Activated naive CD4-positive, alpha-beta T cell treated with anti-CD3 and anti-CD28 coated beads, Interleukin-2, amount 10 ng/mL, durations not matched to agents 7 days and 5 days (primary cell): Measurements from ENCODE around the gene EME1.

ENCODE experiments used
- CTCF ChIA-PET: fragments of 350-600 bp; sonication (Branson Sonifier 250); formaldehyde crosslinking; loops from one replicate; lab custom pipeline; 2021; ENCODE audit warnings: antibody characterized with exemption; lab: Charles Lee
- DNase-seq: peaks from one replicate; pipeline ENCODE4 v3.0.0-alpha.2; 2020
- H3K27ac Mint-ChIP-seq: one replicate; pipeline ENCODE4 v1.8.0; 2021; ENCODE audit warnings: mild to moderate bottlenecking, moderate library complexity, mixed read lengths
- H3K27me3 Mint-ChIP-seq: one replicate; pipeline ENCODE4 v1.8.0; 2021; ENCODE audit warnings: mild to moderate bottlenecking, mixed read lengths
- H3K36me3 Mint-ChIP-seq: one replicate; pipeline ENCODE4 v1.8.0; 2021; ENCODE audit warnings: mixed read lengths
- H3K4me1 Mint-ChIP-seq: one replicate; pipeline ENCODE4 v1.8.0; 2021; ENCODE audit warnings: mixed read lengths
- H3K4me3 Mint-ChIP-seq: one replicate; pipeline ENCODE4 v1.8.0; 2021; ENCODE audit warnings: mild to moderate bottlenecking, moderate library complexity, mixed read lengths
- H3K9me3 Mint-ChIP-seq: one replicate; pipeline ENCODE4 v1.8.0; 2021; ENCODE audit warnings: mixed read lengths

The EME1 gene

GRCh38 chr17:50354198-50354597 lies 18.8 kb upstream of the EME1 start:
- Mint-ChIP-seq H3K27me3 (no peaks in the 10 kb centered on the region), H3K4me3 (no peak overlapping the region), H3K9me3 (no peaks in the 10 kb centered on the region), H3K36me3 (peaks cover 14% of the 10 kb centered on the region), H3K27ac (no peak overlapping the region), H3K4me1 (peaks cover 2% of the 10 kb centered on the region)
- CTCF ChIA-PET = no interaction called here
- no peak for DNase-seq

GRCh38 chr17:50354776-50355175 lies 18.3 kb upstream of the EME1 start:
- Mint-ChIP-seq H3K4me1 (no peaks in the 10 kb centered on the region), H3K4me3 (no peak overlapping the region), H3K36me3 (peaks cover 14% of the 10 kb centered on the region), H3K27ac (no peak overlapping the region), H3K27me3 (no peaks in the 10 kb centered on the region), H3K9me3 (no peaks in the 10 kb centered on the region)
- DNase-seq = no peak
- CTCF ChIA-PET = interaction anchor here (0.6 kb wide), 1 partner anchor 8 kb away, joined by 3 read pairs; no protein-coding TSS in a partner anchor

- H3K9me3 Mint-ChIP-seq = no peaks in the 10 kb centered on the region
- CTCF ChIA-PET = interaction anchor here (0.6 kb wide), 1 partner anchor 9 kb away, joined by 3 read pairs; no protein-coding TSS in a partner anchor
- no peaks in the 10 kb centered on the region for H3K4me1 Mint-ChIP-seq
- H3K36me3 Mint-ChIP-seq = peaks cover 14% of the 10 kb centered on the region
- H3K27me3 Mint-ChIP-seq = no peaks in the 10 kb centered on the region
- peak overlapping the region; percentile 33 for H3K27ac Mint-ChIP-seq
- H3K4me3 Mint-ChIP-seq = no peak overlapping the region
- DNase-seq = no peak
These were observed 17.7 kb upstream of the EME1 start for GRCh38 chr17:50355336-50355700.

GRCh38 chr17:50355701-50356341 lies 17.2 kb upstream of the EME1 start:
- H3K27me3 Mint-ChIP-seq = no peaks in the 10 kb centered on the region
- no peaks in the 10 kb centered on the region for H3K9me3 Mint-ChIP-seq
- H3K27ac Mint-ChIP-seq = no peak overlapping the region
- H3K36me3 Mint-ChIP-seq = peaks cover 14% of the 10 kb centered on the region
- H3K4me3 Mint-ChIP-seq = no peak overlapping the region
- DNase-seq = no peak
- no peaks in the 10 kb centered on the region for H3K4me1 Mint-ChIP-seq
- CTCF ChIA-PET = interaction anchor here (0.6 kb wide), 1 partner anchor 9 kb away, joined by 3 read pairs; no protein-coding TSS in a partner anchor

- Mint-ChIP-seq H3K27me3 (no peaks in the 10 kb centered on the region), H3K4me1 (no peaks in the 10 kb centered on the region), H3K27ac (no peak overlapping the region), H3K9me3 (no peaks in the 10 kb centered on the region), H3K36me3 (peaks cover 14% of the 10 kb centered on the region), H3K4me3 (no peak overlapping the region)
- CTCF ChIA-PET = no interaction called here
- DNase-seq = no peak
These were observed 16.6 kb upstream of the EME1 start for GRCh38 chr17:50356418-50356817.

GRCh38 chr17:50356892-50357510 lies 16.0 kb upstream of the EME1 start:
- Mint-ChIP-seq H3K4me1 (peaks cover 3% of the 10 kb centered on the region), H3K27me3 (no peaks in the 10 kb centered on the region), H3K4me3 (no peak overlapping the region), H3K9me3 (no peaks in the 10 kb centered on the region), H3K27ac (no peak overlapping the region), H3K36me3 (peaks cover 15% of the 10 kb centered on the region)
- CTCF ChIA-PET = no interaction called here
- no peak for DNase-seq

GRCh38 chr17:50358177-50358576 lies 14.9 kb upstream of the EME1 start:
- Mint-ChIP-seq H3K4me3 (no peak overlapping the region), H3K9me3 (no peaks in the 10 kb centered on the region), H3K36me3 (peaks cover 13% of the 10 kb centered on the region), H3K27me3 (no peaks in the 10 kb centered on the region), H3K4me1 (peaks cover 7% of the 10 kb centered on the region), H3K27ac (no peak overlapping the region)
- DNase-seq = no peak
- CTCF ChIA-PET = interaction anchor here (1.4 kb wide), 1 partner anchor 39 kb away, joined by 6 read pairs; the partner anchor contains the start of gene LRRC59

GRCh38 chr17:50359005-50359699 lies 13.9 kb upstream of the EME1 start:
- no peak overlapping the region for H3K4me3 Mint-ChIP-seq
- no peaks in the 10 kb centered on the region for H3K9me3 Mint-ChIP-seq
- H3K27ac Mint-ChIP-seq = peak overlapping the region; percentile 8
- peaks cover 12% of the 10 kb centered on the region for H3K36me3 Mint-ChIP-seq
- H3K27me3 Mint-ChIP-seq = no peaks in the 10 kb centered on the region
- DNase-seq = peak; percentile 9
- CTCF ChIA-PET = interaction anchor here (1.0 to 1.4 kb wide), 2 partner anchors 10 to 38 kb away, joined by 4 to 6 read pairs; partner anchors contain the start of gene LRRC59
- peaks cover 7% of the 10 kb centered on the region for H3K4me1 Mint-ChIP-seq

GRCh38 chr17:50359998-50360461 lies 13.0 kb upstream of the EME1 start:
- peaks cover 7% of the 10 kb centered on the region for H3K4me1 Mint-ChIP-seq
- H3K9me3 Mint-ChIP-seq = no peaks in the 10 kb centered on the region
- no peak overlapping the region for H3K27ac Mint-ChIP-seq
- peaks cover 9% of the 10 kb centered on the region for H3K36me3 Mint-ChIP-seq
- H3K27me3 Mint-ChIP-seq = no peaks in the 10 kb centered on the region
- DNase-seq = peak; percentile 17
- H3K4me3 Mint-ChIP-seq = no peak overlapping the region
- CTCF ChIA-PET = interaction anchor here (1.0 to 2.7 kb wide), 2 partner anchors 11 to 160 kb away, joined by 4 to 9 read pairs; no protein-coding TSS in a partner anchor

- peaks cover 7% of the 10 kb centered on the region for H3K4me1 Mint-ChIP-seq
- no peak overlapping the region for H3K4me3 Mint-ChIP-seq
- peaks cover 12% of the 10 kb centered on the region for H3K36me3 Mint-ChIP-seq
- no peak for DNase-seq
- no peaks in the 10 kb centered on the region for H3K9me3 Mint-ChIP-seq
- H3K27me3 Mint-ChIP-seq = no peaks in the 10 kb centered on the region
- CTCF ChIA-PET = interaction anchor here (1.5 to 2.8 kb wide), 7 partner anchors 12 to 161 kb away, joined by 4 to 32 read pairs (median 9); partner anchors contain the start of genes EME1, LRRC59 and MRPL27
- peak overlapping the region; percentile 28 for H3K27ac Mint-ChIP-seq
These were observed 12.4 kb upstream of the EME1 start for GRCh38 chr17:50360486-50361115.

GRCh38 chr17:50361561-50362480 lies 11.2 kb upstream of the EME1 start:
- CTCF ChIA-PET = interaction anchor here (0.6 to 2.8 kb wide), 23 partner anchors 9 to 192 kb away, joined by 3 to 32 read pairs (median 6); partner anchors contain the start of genes EME1, LRRC59, MRPL27 and XYLT2
- Mint-ChIP-seq H3K36me3 (peaks cover 12% of the 10 kb centered on the region), H3K4me1 (peaks cover 7% of the 10 kb centered on the region), H3K4me3 (no peak overlapping the region), H3K9me3 (no peaks in the 10 kb centered on the region), H3K27ac (peak overlapping the region; percentile 55), H3K27me3 (no peaks in the 10 kb centered on the region)
- peak; percentile 72 for DNase-seq

- H3K27me3 Mint-ChIP-seq = no peaks in the 10 kb centered on the region
- H3K4me1 Mint-ChIP-seq = peaks cover 7% of the 10 kb centered on the region
- peaks cover 14% of the 10 kb centered on the region for H3K36me3 Mint-ChIP-seq
- CTCF ChIA-PET = interaction anchor here (0.7 to 2.8 kb wide), 21 partner anchors 8 to 193 kb away, joined by 3 to 32 read pairs (median 6); partner anchors contain the start of genes EME1, LRRC59, MRPL27 and XYLT2
- no peak for DNase-seq
- no peak overlapping the region for H3K4me3 Mint-ChIP-seq
- H3K9me3 Mint-ChIP-seq = no peaks in the 10 kb centered on the region
- H3K27ac Mint-ChIP-seq = peak overlapping the region; percentile 49
These were observed 10.4 kb upstream of the EME1 start for GRCh38 chr17:50362661-50363060.
